NCI-H526 (cell line): ENCODE measurements around the gene SETX.

Experiments
- DNase-seq, 2 experiments: peaks; one replicate each; lab custom pipeline; 2025; lab: John Stamatoyannopoulos, UW

Gene SETX

DNA sequence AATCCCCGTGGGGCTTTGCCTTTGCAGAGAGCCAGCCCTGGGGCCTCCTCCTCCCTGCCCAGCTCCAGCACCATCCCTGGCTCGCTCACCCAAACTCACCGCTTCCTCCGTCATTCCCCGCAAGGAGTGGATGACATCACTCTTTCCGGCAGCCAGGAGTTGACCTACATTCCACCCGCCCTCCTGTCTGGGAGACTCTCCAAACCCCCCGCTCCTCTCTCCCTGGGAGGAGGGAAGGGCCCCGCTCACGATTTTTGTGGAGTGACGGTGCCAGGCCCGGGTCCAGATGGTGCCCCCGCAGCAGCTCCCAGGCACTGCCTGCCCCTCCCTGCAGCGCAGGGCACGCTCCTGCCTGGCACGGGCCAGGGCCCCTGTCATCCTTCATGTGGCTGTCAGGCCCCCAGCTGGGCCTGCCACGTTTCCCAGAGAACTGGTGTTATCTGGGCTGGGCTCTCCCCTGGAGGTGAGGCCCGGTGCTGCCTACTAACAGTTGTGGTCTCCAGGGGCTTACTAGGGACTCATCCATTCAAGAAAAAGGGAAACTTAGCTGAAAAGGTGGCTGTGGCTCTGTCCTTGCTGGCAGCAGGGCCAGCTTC is 140.7 kb downstream of the SETX start:
- DNase-seq: no peak

DNA sequence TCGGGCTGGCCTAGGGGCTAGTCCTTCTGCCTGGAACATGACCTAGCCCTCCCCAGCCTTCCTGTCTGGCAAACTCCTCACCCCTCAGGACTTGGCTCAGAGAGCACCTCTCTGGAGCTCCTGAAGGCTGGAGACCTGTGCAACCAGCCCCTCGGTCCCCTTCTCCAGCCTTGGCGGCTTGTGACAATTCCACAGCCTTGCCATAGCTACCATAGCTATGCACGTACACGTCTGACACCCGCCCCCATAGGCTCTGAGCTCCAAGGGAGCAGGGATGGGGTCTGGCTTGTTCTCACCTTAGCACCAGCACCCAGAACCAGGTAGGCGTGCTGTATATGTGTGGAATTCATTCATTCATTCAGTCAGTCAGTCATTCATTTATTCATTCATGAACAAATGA is 143.2 kb downstream of the SETX start:
- no peak for DNase-seq
